AG09309 (cell line): ENCODE results near the gene CDCP2.

Experiments used
- DNase-seq: peaks from one replicate; pipeline ENCODE4 v3.0.0-alpha.2; 2010; ENCODE audit warnings: low read depth
- H3K4me3 ChIP-seq: 2 replicates; pipeline ENCODE4 v1.5.1; 2011; ENCODE audit warnings: mild to moderate bottlenecking, low read depth, low read length, moderate library complexity; ENCODE audit not compliant: control insufficient read depth
- TF ChIP-seq, protein P1 (sequence below): IDR thresholded peaks from 2 replicates; pipeline ENCODE4 v1.5.1; 2011; ENCODE audit warnings: mild to moderate bottlenecking, low read depth, low read length, inconsistent platforms; ENCODE audit not compliant: insufficient read depth, control insufficient read depth; ENCODE audit errors: missing control alignments

Gene CDCP2

GRCh38 chr1:54134295-54134694, 18.5 kb downstream of the CDCP2 start:
- H3K4me3 ChIP-seq = no peak overlapping the region
- DNase-seq = no peak
- TF ChIP-seq, protein P1, sequence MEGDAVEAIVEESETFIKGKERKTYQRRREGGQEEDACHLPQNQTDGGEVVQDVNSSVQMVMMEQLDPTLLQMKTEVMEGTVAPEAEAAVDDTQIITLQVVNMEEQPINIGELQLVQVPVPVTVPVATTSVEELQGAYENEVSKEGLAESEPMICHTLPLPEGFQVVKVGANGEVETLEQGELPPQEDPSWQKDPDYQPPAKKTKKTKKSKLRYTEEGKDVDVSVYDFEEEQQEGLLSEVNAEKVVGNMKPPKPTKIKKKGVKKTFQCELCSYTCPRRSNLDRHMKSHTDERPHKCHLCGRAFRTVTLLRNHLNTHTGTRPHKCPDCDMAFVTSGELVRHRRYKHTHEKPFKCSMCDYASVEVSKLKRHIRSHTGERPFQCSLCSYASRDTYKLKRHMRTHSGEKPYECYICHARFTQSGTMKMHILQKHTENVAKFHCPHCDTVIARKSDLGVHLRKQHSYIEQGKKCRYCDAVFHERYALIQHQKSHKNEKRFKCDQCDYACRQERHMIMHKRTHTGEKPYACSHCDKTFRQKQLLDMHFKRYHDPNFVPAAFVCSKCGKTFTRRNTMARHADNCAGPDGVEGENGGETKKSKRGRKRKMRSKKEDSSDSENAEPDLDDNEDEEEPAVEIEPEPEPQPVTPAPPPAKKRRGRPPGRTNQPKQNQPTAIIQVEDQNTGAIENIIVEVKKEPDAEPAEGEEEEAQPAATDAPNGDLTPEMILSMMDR = no peak

GRCh38 chr1:54132495-54132894, 20.3 kb downstream of the CDCP2 start:
- no peak overlapping the region for H3K4me3 ChIP-seq
- TF ChIP-seq, protein P1 = no peak
- DNase-seq = no peak

DNA sequence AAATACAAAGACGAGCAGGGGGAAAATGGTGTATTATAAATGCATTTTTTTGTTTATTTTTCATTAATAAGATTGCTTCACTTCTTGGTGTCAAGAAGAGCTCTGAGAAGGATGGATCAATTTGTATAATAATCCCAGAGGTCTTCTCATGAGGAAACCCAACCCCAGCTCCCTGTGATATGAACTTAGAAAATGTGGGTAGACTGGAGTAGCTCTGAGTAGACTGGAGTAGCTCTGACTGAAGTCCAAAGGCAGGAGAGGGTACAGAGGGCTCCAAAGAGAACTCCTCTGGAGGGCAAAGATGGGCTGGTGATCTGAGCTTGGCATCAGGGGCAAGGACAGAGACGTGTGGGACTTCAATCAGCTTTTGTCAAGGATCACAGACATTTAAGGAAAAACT, 21.4 kb downstream of the CDCP2 start:
- H3K4me3 ChIP-seq = no peak overlapping the region
- no peak for DNase-seq
- TF ChIP-seq, protein P1 = no peak

DNA sequence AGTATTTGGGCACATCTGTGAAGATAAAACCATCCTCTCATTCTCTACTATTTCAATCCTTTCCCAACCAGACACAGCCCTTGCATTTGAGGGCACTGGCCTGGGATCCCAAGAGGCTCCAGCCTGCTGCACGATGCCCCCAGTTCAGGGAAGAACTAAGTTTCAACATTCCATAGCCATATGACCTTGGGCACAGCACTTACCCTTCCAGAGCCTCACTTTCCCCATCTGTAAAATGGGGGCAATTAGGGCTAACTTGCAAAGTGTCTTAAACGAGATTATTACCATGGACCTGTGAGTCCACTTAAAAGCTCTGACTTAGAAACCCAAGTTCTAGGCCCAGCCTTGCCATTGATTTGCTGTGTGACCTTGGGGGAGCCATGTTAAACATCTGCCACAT, 22.9 kb downstream of the CDCP2 start:
- TF ChIP-seq, protein P1 = no peak
- DNase-seq = no peak
- H3K4me3 ChIP-seq = no peak overlapping the region

GRCh38 chr1:54127594-54128300, 25.1 kb downstream of the CDCP2 start:
- TF ChIP-seq, protein P1 = no peak
- no peak overlapping the region for H3K4me3 ChIP-seq

DNA sequence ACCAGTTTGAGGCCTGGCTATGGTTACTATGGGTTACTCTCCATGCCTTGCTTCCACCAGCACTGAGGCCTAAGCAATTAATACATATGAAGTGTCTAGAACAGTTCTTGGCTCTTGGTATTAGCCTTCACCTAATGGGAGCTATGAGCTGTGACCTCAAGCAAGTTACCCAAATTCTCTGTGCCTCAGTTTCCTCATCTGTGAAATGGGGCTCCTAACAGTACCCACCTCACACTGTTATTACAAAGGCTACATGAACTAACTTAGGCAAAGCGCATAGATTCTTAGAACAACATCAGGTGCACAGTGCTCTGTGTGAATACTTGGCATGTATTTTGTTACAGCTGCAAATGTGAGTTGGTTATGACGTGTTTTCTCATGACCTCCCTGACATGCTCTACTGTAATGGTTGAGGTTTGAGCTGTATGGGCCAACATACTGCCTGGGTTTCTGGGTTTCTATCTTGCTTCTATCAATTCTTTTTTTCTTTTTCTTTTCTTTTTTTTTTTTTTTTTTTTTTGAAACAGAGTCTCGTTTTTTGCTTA, 26.5 kb downstream of the CDCP2 start:
- H3K4me3 ChIP-seq = no peak overlapping the region
- no peak for DNase-seq
- TF ChIP-seq, protein P1 = no peak

More at GRCh38 chr1:54127594-54128300, 25.1 kb downstream of the CDCP2 start:
- DNase-seq = no peak
